HG03139 (cell line): ENCODE results near the gene AGBL3.

Source experiments
- ATAC-seq: cut with Tn5 transposase; IDR thresholded peaks from one replicate; pipeline ENCODE4 v1.9.1; 2021; ENCODE audit not compliant: unreplicated experiment

The AGBL3 gene

GRCh38 chr7:135143885-135144668 lies 157.8 kb downstream of the AGBL3 start:
- no peak for ATAC-seq

- ATAC-seq = no peak
Observed at GRCh38 chr7:135147341-135147898, 161.1 kb downstream of the AGBL3 start.

- ATAC-seq = peak; percentile 70
Observed at GRCh38 chr7:135147899-135148721, 161.8 kb downstream of the AGBL3 start, which contains the start of gene TMEM140. Gene TMEM140, plus strand, starts transcription at chr7:135148072. Its CDS starts 16,370 bp downstream, at chr7:135164442.

- no peak for ATAC-seq
Observed at GRCh38 chr7:135150072-135150782, 163.9 kb downstream of the AGBL3 start.

- no peak for ATAC-seq
Observed at GRCh38 chr7:135151132-135151531, 164.8 kb downstream of the AGBL3 start.

- ATAC-seq = no peak
Observed at GRCh38 chr7:135151533-135151932, 165.2 kb downstream of the AGBL3 start.

GRCh38 chr7:135152442-135152841 lies 166.1 kb downstream of the AGBL3 start:
- ATAC-seq = no peak

- no peak for ATAC-seq
Observed at GRCh38 chr7:135154734-135155133, 168.4 kb downstream of the AGBL3 start.

GRCh38 chr7:135156290-135156689 lies 170.0 kb downstream of the AGBL3 start:
- ATAC-seq = no peak

GRCh38 chr7:135158141-135158655 lies 171.9 kb downstream of the AGBL3 start:
- ATAC-seq = no peak

- ATAC-seq = no peak
Observed at GRCh38 chr7:135158874-135159273, 172.6 kb downstream of the AGBL3 start.

GRCh38 chr7:135159359-135160085 lies 173.2 kb downstream of the AGBL3 start:
- ATAC-seq = no peak

- no peak for ATAC-seq
Observed at GRCh38 chr7:135160098-135160857, 174.0 kb downstream of the AGBL3 start.

- ATAC-seq = no peak
Observed at GRCh38 chr7:135160858-135161653, 174.7 kb downstream of the AGBL3 start.

- no peak for ATAC-seq
Observed at GRCh38 chr7:135161669-135162068, 175.4 kb downstream of the AGBL3 start.

- no peak for ATAC-seq
Observed at GRCh38 chr7:135162382-135163001, 176.2 kb downstream of the AGBL3 start.

GRCh38 chr7:135164357-135165061 lies 178.2 kb downstream of the AGBL3 start:
- ATAC-seq = no peak

GRCh38 chr7:135165862-135166261 lies 179.6 kb downstream of the AGBL3 start:
- ATAC-seq = no peak
